UCSD-AML1 (cell line): ENCODE measurements around the gene PCSK5.
A peak's percentile ranks its signal among the peaks of the same experiment; 100 is the strongest.

ENCODE experiments used
- DNase-seq: peaks from one replicate; lab custom pipeline; 2025; ENCODE audit not compliant: unreplicated experiment; lab: John Stamatoyannopoulos, UW

Gene PCSK5

GRCh38 chr9:76373784-76374474 is 483.5 kb downstream of the PCSK5 start:
- DNase-seq: no peak

GRCh38 chr9:76374783-76375559 is 484.5 kb downstream of the PCSK5 start:
- DNase-seq: no peak

- no peak for DNase-seq
These were observed 487.3 kb downstream of the PCSK5 start for GRCh38 chr9:76377791-76378190.

- DNase-seq: no peak
These were observed 488.0 kb downstream of the PCSK5 start for GRCh38 chr9:76378367-76379073.

DNA sequence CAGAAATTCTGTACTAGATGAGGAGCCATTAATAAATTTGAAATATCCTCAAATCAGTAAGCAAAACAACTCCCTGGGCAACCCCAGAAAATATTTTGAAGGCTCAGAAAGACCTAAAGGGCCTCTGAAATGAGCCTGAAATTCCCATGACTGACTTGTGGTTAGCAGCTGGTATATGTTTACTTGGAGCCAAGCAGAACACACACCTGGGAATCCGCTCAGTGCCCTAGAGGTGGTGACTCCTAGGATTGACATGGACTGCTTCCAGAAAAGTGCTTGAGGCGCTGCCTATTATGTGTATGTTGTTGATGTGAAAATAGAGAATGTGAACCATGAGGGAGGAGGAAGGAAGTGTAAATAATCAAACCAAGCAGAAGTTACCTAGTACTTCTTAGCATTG is 489.0 kb downstream of the PCSK5 start:
- DNase-seq: no peak

DNA sequence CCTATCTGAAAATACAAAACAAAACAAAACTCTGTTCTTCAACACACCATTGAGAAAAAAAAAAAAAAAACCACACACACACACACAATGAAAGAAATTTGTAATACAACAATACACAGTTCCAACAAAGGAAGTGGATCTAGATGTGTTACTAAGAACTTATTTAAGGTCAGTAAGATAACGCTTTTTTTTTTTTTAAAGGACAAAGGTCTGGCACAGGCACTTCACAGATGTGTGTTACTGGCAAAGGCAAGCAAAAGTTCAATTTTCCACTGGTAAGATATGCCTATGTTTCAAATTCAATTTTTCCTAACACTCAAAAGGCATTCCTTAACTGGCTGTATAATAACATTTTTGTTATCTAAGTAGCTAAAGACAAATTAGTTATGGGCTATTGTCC is 500.2 kb downstream of the PCSK5 start:
- no peak for DNase-seq

GRCh38 chr9:76394195-76394959 is 503.9 kb downstream of the PCSK5 start, which contains the start of gene RFK:
RFK (minus strand) TSS chr9:76394426; CDS start chr9:76394171, 255 bp downstream.
- peak; percentile 94 for DNase-seq

- no peak for DNase-seq
These were observed 504.4 kb downstream of the PCSK5 start for GRCh38 chr9:76394960-76395252.

DNA sequence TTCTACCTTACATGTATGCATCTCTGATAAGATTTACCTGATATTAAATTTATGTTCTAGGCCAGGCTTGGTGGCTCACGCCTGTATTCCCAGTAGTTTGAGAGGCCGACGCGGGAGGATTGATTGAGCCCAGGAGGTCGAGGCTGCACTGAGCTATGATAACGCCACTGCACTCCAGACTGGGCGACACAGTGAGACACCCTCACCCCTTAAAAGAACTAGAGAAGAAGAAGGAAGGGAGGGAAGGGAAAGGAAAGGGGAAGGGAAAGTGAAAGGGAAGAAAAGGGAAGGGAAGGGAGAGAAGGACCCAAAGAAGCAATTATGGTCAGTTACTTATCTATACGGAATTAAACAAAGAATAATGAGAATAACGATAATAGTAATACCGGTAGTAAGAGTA is 504.9 kb downstream of the PCSK5 start:
- no peak for DNase-seq

DNA sequence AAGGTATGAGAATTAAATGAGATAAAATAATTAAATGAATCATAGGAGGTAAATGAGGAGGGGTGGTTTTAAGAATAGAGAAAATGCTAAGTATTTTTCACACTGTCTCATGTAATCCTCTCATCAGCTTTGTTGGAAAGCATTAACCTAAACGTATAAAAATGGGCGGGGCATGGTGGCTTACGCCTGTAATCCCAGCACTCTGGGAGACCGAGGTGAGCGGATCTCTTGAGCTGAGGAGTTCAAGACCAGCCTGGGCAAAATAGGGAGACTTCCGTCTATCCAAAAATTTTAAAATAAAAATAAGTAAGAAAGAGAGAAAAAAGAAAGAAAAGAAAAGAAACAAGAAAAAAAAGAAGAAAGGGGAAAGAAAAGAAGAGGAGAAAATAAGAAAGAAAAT is 505.7 kb downstream of the PCSK5 start:
- no peak for DNase-seq

DNA sequence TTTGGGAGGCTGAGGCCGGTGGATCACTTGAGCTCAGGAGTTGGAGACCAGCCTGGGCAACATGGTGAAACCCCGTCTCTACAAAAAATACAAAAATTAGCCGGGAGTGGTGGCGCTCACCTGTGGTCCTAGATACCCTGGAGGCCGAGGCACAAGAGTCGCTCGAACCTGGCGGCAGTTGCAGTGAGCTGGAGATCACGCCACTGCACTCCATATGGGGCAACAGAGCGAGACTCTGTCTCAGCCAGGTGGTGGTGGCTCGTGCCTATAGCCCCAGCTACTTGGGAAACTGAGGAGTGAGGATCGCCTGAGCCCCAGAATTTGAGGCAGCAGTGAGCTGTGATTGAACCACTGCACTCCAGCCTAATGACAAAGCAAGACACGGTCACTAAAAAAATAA is 506.1 kb downstream of the PCSK5 start:
- DNase-seq: no peak

GRCh38 chr9:76399856-76400255 is 509.4 kb downstream of the PCSK5 start:
- DNase-seq: no peak

DNA sequence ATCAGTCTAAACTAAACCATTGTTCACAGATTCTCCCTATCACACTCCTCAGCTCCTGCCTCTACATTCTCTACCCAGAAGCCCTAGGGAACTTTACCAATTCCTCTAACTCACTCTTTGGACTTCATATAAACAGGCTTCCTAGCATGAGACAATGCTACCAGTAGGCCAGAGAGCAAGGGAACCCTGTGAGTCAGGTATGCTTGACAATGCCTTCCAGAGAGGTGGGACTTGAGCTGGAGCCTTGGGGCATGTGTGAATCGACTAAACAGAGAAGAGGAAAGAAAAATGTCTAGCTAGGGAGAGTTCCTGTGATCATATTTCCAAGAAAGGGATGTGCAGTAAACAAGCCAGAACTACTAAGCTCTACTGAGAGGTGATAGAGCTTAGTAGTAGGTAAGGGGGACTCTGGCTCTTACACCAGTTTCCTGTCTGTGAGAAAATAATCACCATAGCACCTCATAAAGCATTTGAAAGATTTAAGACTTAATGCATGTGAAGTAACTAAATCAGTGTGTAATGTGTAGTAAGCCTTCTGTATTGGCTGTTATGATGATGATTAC is 510.1 kb downstream of the PCSK5 start:
- no peak for DNase-seq

DNA sequence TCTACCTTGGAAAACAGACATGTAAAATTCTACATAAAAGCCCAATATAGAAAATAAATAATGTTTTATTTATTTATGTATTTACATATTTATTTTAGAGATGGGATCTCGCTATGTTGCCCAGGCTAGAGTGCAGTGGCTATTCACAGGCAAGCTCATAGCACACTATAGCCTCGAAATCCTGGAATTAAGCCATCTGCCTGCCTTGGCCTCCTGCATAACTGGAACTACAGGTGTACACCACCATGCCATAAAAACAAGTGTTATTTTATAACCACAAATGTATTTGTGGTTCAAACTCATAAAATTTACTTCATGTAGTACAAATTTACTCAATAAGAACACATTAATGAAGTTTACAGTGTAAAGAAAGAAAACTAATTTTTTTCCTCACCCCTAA is 510.7 kb downstream of the PCSK5 start:
- no peak for DNase-seq

DNA sequence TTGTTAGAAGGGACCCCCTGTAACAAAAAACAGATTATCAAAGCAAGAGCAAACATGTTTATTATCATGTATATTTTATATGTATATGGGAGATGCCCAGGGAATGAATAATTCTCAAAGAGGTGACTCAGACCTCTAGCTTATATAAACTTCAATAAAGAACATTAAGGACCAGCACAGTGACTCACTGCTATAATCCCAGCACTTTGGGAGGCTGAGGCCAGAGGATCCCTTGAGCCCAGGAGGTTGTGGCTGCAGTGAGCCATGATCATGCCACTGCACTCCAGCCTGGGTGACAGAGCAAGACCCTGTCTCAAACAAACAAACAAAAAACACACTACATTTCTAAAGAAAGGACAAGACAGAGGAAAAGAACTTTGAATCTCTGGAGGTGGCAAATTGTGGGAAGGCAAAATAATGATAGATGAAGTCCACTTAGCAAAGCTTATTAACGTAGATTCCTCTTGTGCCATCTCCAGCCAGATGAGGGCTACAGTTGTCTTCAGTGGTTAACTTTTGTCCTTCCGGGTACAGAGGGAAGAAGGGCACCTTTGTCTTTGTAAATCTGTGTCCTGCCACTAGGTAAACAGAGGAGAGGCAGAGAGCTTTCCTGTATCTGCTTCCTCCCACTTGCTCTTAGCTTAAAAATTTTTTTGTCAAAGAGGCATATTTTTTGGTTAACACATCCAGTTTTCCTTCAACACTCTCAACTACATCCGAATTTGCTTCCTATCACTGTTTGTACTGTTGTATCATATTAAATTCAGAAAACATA is 511.3 kb downstream of the PCSK5 start:
- DNase-seq: no peak

GRCh38 chr9:76403352-76403751 is 512.9 kb downstream of the PCSK5 start:
- DNase-seq: no peak

DNA sequence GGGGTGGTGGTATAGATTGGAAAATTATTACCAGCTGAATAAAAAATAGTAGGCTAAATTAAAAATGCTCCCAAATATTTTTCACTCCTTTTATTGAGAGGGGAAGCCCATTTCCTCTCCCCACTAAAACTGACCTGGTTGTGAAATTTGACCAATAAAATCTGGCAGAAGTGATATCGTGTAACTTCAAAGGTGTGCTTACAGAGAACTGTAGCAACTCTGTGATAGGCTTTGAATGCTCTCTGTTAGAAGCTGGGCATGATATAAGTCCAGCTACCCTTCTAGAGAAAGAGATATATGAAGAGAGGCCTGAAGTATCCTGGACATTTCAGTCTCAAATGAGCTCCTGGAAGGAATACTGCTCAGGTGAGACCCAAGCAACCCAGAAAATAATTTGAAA is 513.9 kb downstream of the PCSK5 start:
- DNase-seq: no peak

GRCh38 chr9:76405340-76405739 is 514.9 kb downstream of the PCSK5 start:
- no peak for DNase-seq

DNA sequence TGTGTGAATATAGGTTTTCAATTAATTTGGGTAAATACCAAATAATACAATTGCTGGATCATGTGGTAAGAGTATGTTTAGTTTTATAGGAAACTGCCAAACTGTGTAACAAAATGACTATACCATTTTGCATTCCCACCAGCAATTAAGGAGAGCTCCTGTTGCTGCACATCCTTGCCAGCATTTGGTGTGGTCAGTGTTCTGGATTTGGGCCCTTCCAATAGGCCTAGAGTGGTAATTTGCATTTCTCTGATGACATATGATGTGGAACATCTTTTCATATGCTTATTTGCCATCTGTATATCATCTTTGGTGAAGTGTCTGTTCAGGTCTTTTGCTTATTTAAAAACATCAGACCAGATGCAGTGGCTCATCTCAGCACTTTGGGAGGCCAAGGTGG is 515.4 kb downstream of the PCSK5 start:
- no peak for DNase-seq
